HepG2 (cell line): ENCODE measurements around the gene PPP1R13B. TPM values are rescaled to one million over a fixed set of nuclear protein-coding genes. Genes with fewer than 3 reads are reported as not detected.

Experiments
- ATAC-seq: fragments of 200-7000 bp; cut with Tn5 transposase; 3 replicates; pipeline ENCODE4 v1.9.1; 2020; ENCODE audit warnings: mild to moderate bottlenecking, moderate library complexity
- BruUV-seq: library from RNA; stranded (reverse); fragments of 400-500 nt; replicated peaks from 2 replicates; lab custom pipeline; 2021; lab: Mats Ljungman, UMichigan
- CTCF ChIA-PET: fragments of 300-600 bp; formaldehyde crosslinking; extraction: SDS; loops from one replicate; lab custom pipeline; 2021; ENCODE audit warnings: low total read pairs, inconsistent platforms, low intra/inter-chr PET ratio; lab: Yijun Ruan, JAX
- POLR2A ChIA-PET: fragments of 350-600 bp; sonication (Branson Sonifier 250); formaldehyde crosslinking; loops from one replicate; lab custom pipeline; 2020; ENCODE audit warnings: antibody characterized with exemption, inconsistent platforms; lab: Yijun Ruan, JAX
- DNase-seq: peaks from one replicate; pipeline ENCODE4 v3.0.0-alpha.2; 2015; ENCODE audit warnings: low spot score
- FAIRE-seq: peaks from 3 replicates; lab custom pipeline; 2011; peaks lifted over from hg19 to GRCh38; lab: Jason Lieb, UNC
- H2AFZ ChIP-seq: one replicate; pipeline ENCODE4 v1.6.1; 2011; ENCODE audit warnings: low read length, inconsistent platforms
- H3K27ac ChIP-seq: fragments of 300-600 bp; 3 replicates; pipeline ENCODE4 v1.8.0; 2011; ENCODE audit warnings: mixed run types, mild to moderate bottlenecking, mixed read lengths, low read length, inconsistent platforms; ENCODE audit not compliant: insufficient read depth; ENCODE audit errors: extremely low read length
- H3K27me3 ChIP-seq, 2 experiments: fragments of 200-600 bp in 1 of 2; 2 replicates in 1 of 2; 3 replicates in 1 of 2; pipeline versions ENCODE4 v1.6.0 to v1.8.0; 2011; ENCODE audit warnings: low read length in 2 of 2, mild to moderate bottlenecking in 2 of 2, moderate library complexity in 2 of 2, inconsistent platforms in 1 of 2; ENCODE audit not compliant: insufficient read depth in 2 of 2, control insufficient read depth in 1 of 2
- H3K36me3 ChIP-seq, 2 experiments: fragments of 200-600 bp in 1 of 2; replicated peaks in 1 of 2; 2 replicates in 1 of 2; 3 replicates in 1 of 2; pipeline versions ENCODE4 v1.5.1 to v1.8.0; 2011; ENCODE audit warnings: low read length in 2 of 2, inconsistent platforms in 1 of 2; ENCODE audit not compliant: insufficient read depth in 2 of 2, control insufficient read depth in 1 of 2
- H3K4me1 ChIP-seq: 2 replicates; pipeline ENCODE4 v1.5.1; 2012; ENCODE audit warnings: low read length, inconsistent platforms; ENCODE audit not compliant: insufficient read depth
- H3K4me2 ChIP-seq: 2 replicates; pipeline ENCODE4 v1.6.0; 2011; ENCODE audit warnings: low read depth, low read length, inconsistent platforms
- H3K4me3 ChIP-seq, 3 experiments: fragments of 200-600 bp in 1 of 3; sonication (generic), shearing (Covaris generic) in 1 of 3; replicated peaks in 1 of 3; 2 replicates each; pipeline ENCODE4 v1.5.1; 2011 to 2016; ENCODE audit warnings: low read length in 3 of 3, inconsistent platforms in 2 of 3, low read depth in 2 of 3, mild to moderate bottlenecking in 2 of 3, control low read depth in 1 of 3, mixed read lengths in 1 of 3; ENCODE audit not compliant: insufficient read depth in 1 of 3
- H3K79me2 ChIP-seq: one replicate; pipeline ENCODE4 v1.6.1; 2011; ENCODE audit warnings: low read length, inconsistent platforms; ENCODE audit not compliant: insufficient read depth
- H3K9ac ChIP-seq: 2 replicates; pipeline ENCODE4 v1.6.0; 2011; ENCODE audit warnings: mild to moderate bottlenecking, low read depth, low read length, inconsistent platforms; ENCODE audit not compliant: insufficient read depth
- H3K9me3 ChIP-seq: 2 replicates; pipeline ENCODE4 v1.5.1; 2012; ENCODE audit warnings: mild to moderate bottlenecking, low read length
- H4K20me1 ChIP-seq: 2 replicates; pipeline ENCODE4 v1.6.0; 2011; ENCODE audit warnings: inconsistent platforms, mild to moderate bottlenecking, low read length, moderate library complexity; ENCODE audit not compliant: insufficient read depth
- BHLHE40 ChIP-seq: IDR thresholded peaks from 2 replicates; pipeline ENCODE4 v1.6.1; 2011; ENCODE audit warnings: low read length, improper control_type of control experiment
- DNMT3B ChIP-seq: conservative IDR thresholded peaks from 2 replicates; pipeline ENCODE4 v1.6.1; 2016; ENCODE audit warnings: missing biosample characterization, control low read depth
- FOXK1 ChIP-seq: sonication (generic); formaldehyde crosslinking; IDR thresholded peaks from 2 replicates; pipeline ENCODE4 v1.4.0; 2020; ENCODE audit warnings: low read depth, missing genetic modification reagents, borderline replicate concordance
- MTF2 ChIP-seq: sonication (generic); formaldehyde crosslinking; IDR thresholded peaks from 2 replicates; pipeline ENCODE4 v1.5.0; 2020; ENCODE audit warnings: missing genetic modification reagents, borderline replicate concordance
- NBN ChIP-seq: fragments of 450-650 bp; conservative IDR thresholded peaks from 2 replicates; pipeline ENCODE4 v1.6.1; 2017
- PHF8 ChIP-seq: sonication (generic); formaldehyde crosslinking; IDR thresholded peaks from 2 replicates; pipeline ENCODE4 v1.5.0; 2020; ENCODE audit warnings: missing genetic modification reagents
- SSRP1 ChIP-seq: IDR thresholded peaks from 2 replicates; pipeline ENCODE4 v1.6.1; 2016; ENCODE audit warnings: control low read depth
- STAT5B ChIP-seq: sonication (generic); formaldehyde crosslinking; IDR thresholded peaks from 2 replicates; pipeline ENCODE4 v1.4.0; 2020; ENCODE audit warnings: missing genetic modification reagents
- TARDBP ChIP-seq: sonication (generic); formaldehyde crosslinking; IDR thresholded peaks from 2 replicates; pipeline ENCODE4 v1.8.0; 2022; ENCODE audit warnings: mild to moderate bottlenecking, missing genetic modification reagents
- TFDP2 ChIP-seq: sonication (generic); formaldehyde crosslinking; IDR thresholded peaks from 2 replicates; pipeline ENCODE4 v1.4.0; 2020; ENCODE audit warnings: missing genetic modification reagents
- ZFYVE20 ChIP-seq: sonication (generic); formaldehyde crosslinking; IDR thresholded peaks from 2 replicates; pipeline ENCODE4 v1.8.0; 2023; ENCODE audit warnings: low read depth, mild to moderate bottlenecking, moderate library complexity, missing genetic modification reagents, borderline replicate concordance
- ZNF12 ChIP-seq: sonication (generic); formaldehyde crosslinking; IDR thresholded peaks from 2 replicates; pipeline ENCODE4 v1.5.0; 2020; ENCODE audit warnings: missing genetic modification reagents
- ZNF256 ChIP-seq: sonication (generic); formaldehyde crosslinking; conservative IDR thresholded peaks from 2 replicates; pipeline ENCODE4 v1.4.0; 2020; ENCODE audit warnings: missing genetic modification reagents
- ZNF292 ChIP-seq: sonication (generic); formaldehyde crosslinking; IDR thresholded peaks from 2 replicates; pipeline ENCODE4 v1.8.1; 2022; ENCODE audit warnings: mild to moderate bottlenecking, low read depth, missing genetic modification reagents, borderline replicate concordance
- ZNF30 ChIP-seq: sonication (generic); formaldehyde crosslinking; IDR thresholded peaks from 2 replicates; pipeline ENCODE4 v1.5.0; 2020; ENCODE audit warnings: mild to moderate bottlenecking, missing genetic modification reagents
- ZNF383 ChIP-seq: sonication (generic); formaldehyde crosslinking; IDR thresholded peaks from 2 replicates; pipeline ENCODE4 v1.4.0; 2020; ENCODE audit warnings: missing genetic modification reagents, mild to moderate bottlenecking, borderline replicate concordance
- WGBS: methylation state at CpG from one replicate; pipeline ENCODE4 v1.1.6; 2017; ENCODE audit warnings: low lambda C conversion rate; 5-methylcytosine and 5-hydroxymethylcytosine counted together
- in situ Hi-C: cut with HindIII; loops from 2 replicates; pipeline ENCODE4 v1.10.0; 2017; ENCODE audit warnings: low pct_unique_long_range_greater_than_20kb; ENCODE audit not compliant: extremely low pct_ligation_motif_present
- intact Hi-C: fragments of 100-400 bp; cut with micrococcal nuclease; formaldehyde crosslinking; loops from one replicate; pipeline ENCODE4 v1.10.0; 2022; ENCODE audit not compliant: unreplicated experiment
- polyA plus RNA-seq, 8 experiments: library from polyadenylated mRNA; depleted of rRNA in 3 of 8; stranded (reverse) in 7 of 8; unstranded in 1 of 8; fragments of >200 nt; fragmentation: Illumina TruSeq in 4 of 8; extraction: Trizol in 4 of 8; gene quantifications; 2 replicates each; pipeline versions ENCODE4 v1.2.1 to v1.2.3, GENCODE V29; 2011 to 2016; ENCODE audit warnings: low read depth in 4 of 8, missing spikeins in 1 of 8, mixed read lengths in 1 of 8; ENCODE audit not compliant: insufficient read depth in 1 of 8
- total RNA-seq, 5 experiments: library from RNA; depleted of rRNA; stranded (reverse); fragments of >200 nt; fragmentation: Illumina TruSeq; extraction: Trizol; gene quantifications; 2 replicates each; pipeline ENCODE4 v1.2.3, GENCODE V29; 2016; ENCODE audit warnings: low read depth in 1 of 5
- TF ChIP-seq, protein P1 (sequence below): IDR thresholded peaks from 2 replicates; pipeline ENCODE4 v1.6.1; 2016; ENCODE audit warnings: mild to moderate bottlenecking, missing biosample characterization, missing genetic modification reagents

Gene PPP1R13B
- total and polyA plus RNA-seq, 2 of the 13 experiments (the other 11 are each of a cell fraction or from before 2014, with no cell fraction given): 4.6 to 9.4 TPM

- BruUV-seq: no TSS peak
- ATAC-seq (no peak), FAIRE-seq (no peak), DNase-seq (no peak)
- H3K36me3 ChIP-seq: no peaks in the 10 kb centered on the region
- H2AFZ ChIP-seq: no peak overlapping the region
- no peaks in the 10 kb centered on the region for H3K9me3 ChIP-seq
- in situ Hi-C loops (no loop called here), intact Hi-C loops (no loop called here)
- no peaks in the 10 kb centered on the region for H3K27me3 ChIP-seq
- H3K79me2 ChIP-seq: peaks cover 30% of the 10 kb centered on the region
- TF ChIP-seq PHF8 (no peak), ZNF383 (no peak), SSRP1 (CRISPR knock-in tag) (no peak), NBN (no peak), TARDBP (CRISPR knock-in tag) (no peak), ZNF30 (CRISPR knock-in tag) (no peak), ZNF256 (no peak), DNMT3B (CRISPR knock-in tag) (no peak), FOXK1 (no peak), TFDP2 (no peak), ZNF292 (CRISPR knock-in tag) (no peak), BHLHE40 (no peak), STAT5B (CRISPR knock-in tag) (no peak), MTF2 (CRISPR knock-in tag) (no peak), ZFYVE20 (no peak), ZNF12 (no peak)
- TF ChIP-seq, protein P1, sequence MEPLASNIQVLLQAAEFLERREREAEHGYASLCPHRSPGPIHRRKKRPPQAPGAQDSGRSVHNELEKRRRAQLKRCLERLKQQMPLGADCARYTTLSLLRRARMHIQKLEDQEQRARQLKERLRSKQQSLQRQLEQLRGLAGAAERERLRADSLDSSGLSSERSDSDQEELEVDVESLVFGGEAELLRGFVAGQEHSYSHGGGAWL (CRISPR knock-in tag): no peak
- CTCF ChIA-PET: no interaction called here
- H3K9ac ChIP-seq: no peak overlapping the region
- 71% methylated on average over 2 of the region's 2 CpGs for WGBS
- POLR2A ChIA-PET: interaction anchor here (1.2 to 1.9 kb wide), 2 partner anchors 29 to 60 kb away, joined by 4 to 6 read pairs; no protein-coding TSS in a partner anchor
- H3K4me3 ChIP-seq: peak overlapping the region in 2 of 3 experiments; percentile 8 to 39; a peak in 2 of 6 replicates
- H3K4me1 ChIP-seq: peaks cover 43% of the 10 kb centered on the region
- H3K27ac ChIP-seq: peak overlapping the region; percentile 42
- peak overlapping the region; percentile 66 for H3K4me2 ChIP-seq
- no peaks in the 10 kb centered on the region for H4K20me1 ChIP-seq
Measured at GRCh38 chr14:103820382-103820781, 27.0 kb downstream of the PPP1R13B start.
